WTC11 (cell line): Measurements from ENCODE around the gene PPP1R26. TPM values are rescaled to one million over a fixed set of nuclear protein-coding genes. Genes with fewer than 3 reads are reported as not detected.

Source experiments
- ATAC-seq: fragments of 200-7000 bp; cut with Tn5 transposase; 2 replicates; pipeline ENCODE4 v1.10.0; 2021; ENCODE audit warnings: mild to moderate bottlenecking, moderate library complexity
- CTCF ChIA-PET: fragments of 300-600 bp; sonication (Branson Sonifier 250); formaldehyde crosslinking; loops from one replicate; lab custom pipeline; 2021; ENCODE audit warnings: antibody characterized with exemption; lab: Charles Lee
- POLR2A ChIA-PET: fragments of 350-600 bp; sonication (Branson Sonifier 250); formaldehyde crosslinking; loops from one replicate; lab custom pipeline; 2021; ENCODE audit warnings: antibody characterized with exemption; lab: Charles Lee
- DNase-seq: peaks from one replicate; pipeline ENCODE4 v3.0.0; 2021; ENCODE audit warnings: low spot score
- H3K27ac Mint-ChIP-seq: 2 replicates; pipeline ENCODE4 v1.8.0; 2021; ENCODE audit warnings: mixed read lengths
- H3K27me3 Mint-ChIP-seq: 2 replicates; pipeline ENCODE4 v1.8.0; 2021; ENCODE audit warnings: low read depth, mild to moderate bottlenecking, moderate library complexity, mixed read lengths
- H3K36me3 Mint-ChIP-seq: 2 replicates; pipeline ENCODE4 v1.8.0; 2021; ENCODE audit warnings: mixed read lengths
- H3K4me1 Mint-ChIP-seq: 2 replicates; pipeline ENCODE4 v1.8.0; 2022; ENCODE audit warnings: mixed read lengths
- H3K4me3 Mint-ChIP-seq: 2 replicates; pipeline ENCODE4 v1.8.0; 2021; ENCODE audit warnings: mild to moderate bottlenecking, moderate library complexity, mixed read lengths
- H3K9me3 Mint-ChIP-seq: 2 replicates; pipeline ENCODE4 v1.8.0; 2021; ENCODE audit warnings: mixed read lengths
- ESRRA ChIP-seq: sonication (generic); formaldehyde crosslinking; IDR thresholded peaks from 2 replicates; pipeline ENCODE4 v1.8.1; 2022; ENCODE audit warnings: mild to moderate bottlenecking, missing genetic modification reagents, borderline replicate concordance
- GTF2I ChIP-seq: fragments of 250-450 bp; sonication (Bioruptor Pico); conservative IDR thresholded peaks from 2 replicates; pipeline ENCODE4 v1.4.0; 2021; ENCODE audit warnings: mild to moderate bottlenecking
- MXD4 ChIP-seq: fragments of 250-450 bp; sonication (Bioruptor Pico); IDR thresholded peaks from 2 replicates; pipeline ENCODE4 v1.8.0; 2021; ENCODE audit warnings: mild to moderate bottlenecking, moderate library complexity, borderline replicate concordance
- MYBL2 ChIP-seq: sonication (generic); formaldehyde crosslinking; IDR thresholded peaks from 2 replicates; pipeline ENCODE4 v1.8.1; 2023; ENCODE audit warnings: mild to moderate bottlenecking, moderate library complexity, missing genetic modification reagents
- NFYB ChIP-seq: sonication (generic); formaldehyde crosslinking; conservative IDR thresholded peaks from 2 replicates; pipeline ENCODE4 v1.8.0; 2022; ENCODE audit warnings: low read depth, missing genetic modification reagents
- SP1 ChIP-seq: sonication (generic); formaldehyde crosslinking; conservative IDR thresholded peaks from 2 replicates; pipeline ENCODE4 v1.8.1; 2022; ENCODE audit warnings: missing genetic modification reagents
- total RNA-seq: library from RNA; stranded (reverse); gene quantifications from 3 replicates; pipeline ENCODE4 v1.2.3, GENCODE V29; 2021
- TF ChIP-seq, protein P1 (sequence below): sonication (generic); formaldehyde crosslinking; IDR thresholded peaks from 2 replicates; pipeline ENCODE4 v1.8.1; 2023; ENCODE audit warnings: mild to moderate bottlenecking, missing genetic modification reagents
- TF ChIP-seq, protein P2 (sequence below): fragments of 250-450 bp; sonication (Bioruptor Pico); IDR thresholded peaks from 2 replicates; pipeline ENCODE4 v1.9.0; 2021; ENCODE audit warnings: mild to moderate bottlenecking, borderline replicate concordance
- TF ChIP-seq, protein P3 (sequence below): sonication (generic); formaldehyde crosslinking; IDR thresholded peaks from 2 replicates; pipeline ENCODE4 v1.8.0; 2022; ENCODE audit warnings: missing genetic modification reagents
- TF ChIP-seq, protein P4 (sequence below): sonication (generic); formaldehyde crosslinking; IDR thresholded peaks from 2 replicates; pipeline ENCODE4 v1.8.0; 2023; ENCODE audit warnings: missing genetic modification reagents, mild to moderate bottlenecking, borderline replicate concordance
- TF ChIP-seq, protein P5 (sequence below): sonication (generic); formaldehyde crosslinking; IDR thresholded peaks from 2 replicates; pipeline ENCODE4 v1.8.0; 2023; ENCODE audit warnings: missing genetic modification reagents
- TF ChIP-seq, protein P6 (sequence below): sonication (generic); formaldehyde crosslinking; IDR thresholded peaks from 2 replicates; pipeline ENCODE4 v1.8.1; 2023; ENCODE audit warnings: mild to moderate bottlenecking, moderate library complexity, missing genetic modification reagents
- TF ChIP-seq, protein P7 (sequence below): fragments of 250-450 bp; sonication (Bioruptor Pico); IDR thresholded peaks from 2 replicates; pipeline ENCODE4 v1.9.0; 2021; ENCODE audit warnings: moderate library complexity, mild to moderate bottlenecking, inconsistent platforms, borderline replicate concordance
- TF ChIP-seq, protein P8 (sequence below): fragments of 250-450 bp; sonication (Bioruptor Pico); IDR thresholded peaks from 2 replicates; pipeline ENCODE4 v1.8.0; 2021; ENCODE audit warnings: mild to moderate bottlenecking

Gene PPP1R26
- total RNA-seq, 1 experiment from 2014 or later: 44.4 TPM

DNA sequence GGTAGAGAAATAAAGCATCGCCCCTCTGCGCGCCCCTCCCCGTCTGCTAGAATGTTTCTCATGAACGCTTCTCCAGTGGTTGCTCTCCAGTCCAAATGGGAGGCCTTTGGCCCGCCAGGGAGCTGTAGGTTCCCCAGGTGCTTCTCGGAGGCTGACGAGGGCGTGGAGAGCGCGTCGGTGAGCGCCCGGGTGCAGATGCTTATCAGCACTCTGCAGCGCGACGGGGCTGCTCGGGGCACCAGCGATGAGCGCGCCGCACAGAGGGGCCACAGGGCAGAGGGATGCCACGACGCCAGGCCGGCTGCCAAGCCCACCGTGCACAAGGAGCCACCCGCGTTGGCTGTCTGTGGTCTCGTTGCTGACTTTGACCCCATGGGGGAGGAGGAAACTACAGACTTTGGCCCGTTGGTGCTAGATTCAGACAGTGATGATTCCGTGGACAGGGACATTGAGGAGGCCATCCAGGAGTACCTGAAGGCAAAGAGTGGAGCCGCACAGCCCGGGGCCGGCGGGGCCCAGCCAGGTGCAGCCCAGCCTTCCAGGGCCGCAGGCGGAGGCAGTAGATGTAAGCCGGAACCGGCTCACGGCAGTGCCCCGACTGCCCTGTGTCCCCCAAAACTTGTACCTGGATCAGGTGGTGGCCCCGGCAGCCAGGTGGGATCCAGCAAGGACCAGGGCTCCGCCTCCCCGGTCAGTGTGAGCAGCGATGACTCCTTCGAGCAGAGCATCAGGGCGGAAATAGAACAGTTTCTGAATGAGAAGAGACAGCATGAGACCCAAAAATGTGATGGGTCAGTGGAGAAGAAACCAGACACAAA is 5.1 kb downstream of the PPP1R26 start (continued):
- TF ChIP-seq, protein P1, sequence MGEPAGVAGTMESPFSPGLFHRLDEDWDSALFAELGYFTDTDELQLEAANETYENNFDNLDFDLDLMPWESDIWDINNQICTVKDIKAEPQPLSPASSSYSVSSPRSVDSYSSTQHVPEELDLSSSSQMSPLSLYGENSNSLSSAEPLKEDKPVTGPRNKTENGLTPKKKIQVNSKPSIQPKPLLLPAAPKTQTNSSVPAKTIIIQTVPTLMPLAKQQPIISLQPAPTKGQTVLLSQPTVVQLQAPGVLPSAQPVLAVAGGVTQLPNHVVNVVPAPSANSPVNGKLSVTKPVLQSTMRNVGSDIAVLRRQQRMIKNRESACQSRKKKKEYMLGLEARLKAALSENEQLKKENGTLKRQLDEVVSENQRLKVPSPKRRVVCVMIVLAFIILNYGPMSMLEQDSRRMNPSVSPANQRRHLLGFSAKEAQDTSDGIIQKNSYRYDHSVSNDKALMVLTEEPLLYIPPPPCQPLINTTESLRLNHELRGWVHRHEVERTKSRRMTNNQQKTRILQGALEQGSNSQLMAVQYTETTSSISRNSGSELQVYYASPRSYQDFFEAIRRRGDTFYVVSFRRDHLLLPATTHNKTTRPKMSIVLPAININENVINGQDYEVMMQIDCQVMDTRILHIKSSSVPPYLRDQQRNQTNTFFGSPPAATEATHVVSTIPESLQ (CRISPR knock-in tag): no peak
- TF ChIP-seq, protein P2, sequence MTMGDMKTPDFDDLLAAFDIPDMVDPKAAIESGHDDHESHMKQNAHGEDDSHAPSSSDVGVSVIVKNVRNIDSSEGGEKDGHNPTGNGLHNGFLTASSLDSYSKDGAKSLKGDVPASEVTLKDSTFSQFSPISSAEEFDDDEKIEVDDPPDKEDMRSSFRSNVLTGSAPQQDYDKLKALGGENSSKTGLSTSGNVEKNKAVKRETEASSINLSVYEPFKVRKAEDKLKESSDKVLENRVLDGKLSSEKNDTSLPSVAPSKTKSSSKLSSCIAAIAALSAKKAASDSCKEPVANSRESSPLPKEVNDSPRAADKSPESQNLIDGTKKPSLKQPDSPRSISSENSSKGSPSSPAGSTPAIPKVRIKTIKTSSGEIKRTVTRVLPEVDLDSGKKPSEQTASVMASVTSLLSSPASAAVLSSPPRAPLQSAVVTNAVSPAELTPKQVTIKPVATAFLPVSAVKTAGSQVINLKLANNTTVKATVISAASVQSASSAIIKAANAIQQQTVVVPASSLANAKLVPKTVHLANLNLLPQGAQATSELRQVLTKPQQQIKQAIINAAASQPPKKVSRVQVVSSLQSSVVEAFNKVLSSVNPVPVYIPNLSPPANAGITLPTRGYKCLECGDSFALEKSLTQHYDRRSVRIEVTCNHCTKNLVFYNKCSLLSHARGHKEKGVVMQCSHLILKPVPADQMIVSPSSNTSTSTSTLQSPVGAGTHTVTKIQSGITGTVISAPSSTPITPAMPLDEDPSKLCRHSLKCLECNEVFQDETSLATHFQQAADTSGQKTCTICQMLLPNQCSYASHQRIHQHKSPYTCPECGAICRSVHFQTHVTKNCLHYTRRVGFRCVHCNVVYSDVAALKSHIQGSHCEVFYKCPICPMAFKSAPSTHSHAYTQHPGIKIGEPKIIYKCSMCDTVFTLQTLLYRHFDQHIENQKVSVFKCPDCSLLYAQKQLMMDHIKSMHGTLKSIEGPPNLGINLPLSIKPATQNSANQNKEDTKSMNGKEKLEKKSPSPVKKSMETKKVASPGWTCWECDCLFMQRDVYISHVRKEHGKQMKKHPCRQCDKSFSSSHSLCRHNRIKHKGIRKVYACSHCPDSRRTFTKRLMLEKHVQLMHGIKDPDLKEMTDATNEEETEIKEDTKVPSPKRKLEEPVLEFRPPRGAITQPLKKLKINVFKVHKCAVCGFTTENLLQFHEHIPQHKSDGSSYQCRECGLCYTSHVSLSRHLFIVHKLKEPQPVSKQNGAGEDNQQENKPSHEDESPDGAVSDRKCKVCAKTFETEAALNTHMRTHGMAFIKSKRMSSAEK (CRISPR knock-in tag): no peak
- TF ChIP-seq SP1 (no peak), GTF2I (CRISPR knock-in tag) (no peak), NFYB (CRISPR knock-in tag) (no peak)
- TF ChIP-seq, protein P3, sequence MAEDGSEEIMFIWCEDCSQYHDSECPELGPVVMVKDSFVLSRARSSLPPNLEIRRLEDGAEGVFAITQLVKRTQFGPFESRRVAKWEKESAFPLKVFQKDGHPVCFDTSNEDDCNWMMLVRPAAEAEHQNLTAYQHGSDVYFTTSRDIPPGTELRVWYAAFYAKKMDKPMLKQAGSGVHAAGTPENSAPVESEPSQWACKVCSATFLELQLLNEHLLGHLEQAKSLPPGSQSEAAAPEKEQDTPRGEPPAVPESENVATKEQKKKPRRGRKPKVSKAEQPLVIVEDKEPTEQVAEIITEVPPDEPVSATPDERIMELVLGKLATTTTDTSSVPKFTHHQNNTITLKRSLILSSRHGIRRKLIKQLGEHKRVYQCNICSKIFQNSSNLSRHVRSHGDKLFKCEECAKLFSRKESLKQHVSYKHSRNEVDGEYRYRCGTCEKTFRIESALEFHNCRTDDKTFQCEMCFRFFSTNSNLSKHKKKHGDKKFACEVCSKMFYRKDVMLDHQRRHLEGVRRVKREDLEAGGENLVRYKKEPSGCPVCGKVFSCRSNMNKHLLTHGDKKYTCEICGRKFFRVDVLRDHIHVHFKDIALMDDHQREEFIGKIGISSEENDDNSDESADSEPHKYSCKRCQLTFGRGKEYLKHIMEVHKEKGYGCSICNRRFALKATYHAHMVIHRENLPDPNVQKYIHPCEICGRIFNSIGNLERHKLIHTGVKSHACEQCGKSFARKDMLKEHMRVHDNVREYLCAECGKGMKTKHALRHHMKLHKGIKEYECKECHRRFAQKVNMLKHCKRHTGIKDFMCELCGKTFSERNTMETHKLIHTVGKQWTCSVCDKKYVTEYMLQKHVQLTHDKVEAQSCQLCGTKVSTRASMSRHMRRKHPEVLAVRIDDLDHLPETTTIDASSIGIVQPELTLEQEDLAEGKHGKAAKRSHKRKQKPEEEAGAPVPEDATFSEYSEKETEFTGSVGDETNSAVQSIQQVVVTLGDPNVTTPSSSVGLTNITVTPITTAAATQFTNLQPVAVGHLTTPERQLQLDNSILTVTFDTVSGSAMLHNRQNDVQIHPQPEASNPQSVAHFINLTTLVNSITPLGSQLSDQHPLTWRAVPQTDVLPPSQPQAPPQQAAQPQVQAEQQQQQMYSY (CRISPR knock-in tag): no peak
- TF ChIP-seq, protein P4, sequence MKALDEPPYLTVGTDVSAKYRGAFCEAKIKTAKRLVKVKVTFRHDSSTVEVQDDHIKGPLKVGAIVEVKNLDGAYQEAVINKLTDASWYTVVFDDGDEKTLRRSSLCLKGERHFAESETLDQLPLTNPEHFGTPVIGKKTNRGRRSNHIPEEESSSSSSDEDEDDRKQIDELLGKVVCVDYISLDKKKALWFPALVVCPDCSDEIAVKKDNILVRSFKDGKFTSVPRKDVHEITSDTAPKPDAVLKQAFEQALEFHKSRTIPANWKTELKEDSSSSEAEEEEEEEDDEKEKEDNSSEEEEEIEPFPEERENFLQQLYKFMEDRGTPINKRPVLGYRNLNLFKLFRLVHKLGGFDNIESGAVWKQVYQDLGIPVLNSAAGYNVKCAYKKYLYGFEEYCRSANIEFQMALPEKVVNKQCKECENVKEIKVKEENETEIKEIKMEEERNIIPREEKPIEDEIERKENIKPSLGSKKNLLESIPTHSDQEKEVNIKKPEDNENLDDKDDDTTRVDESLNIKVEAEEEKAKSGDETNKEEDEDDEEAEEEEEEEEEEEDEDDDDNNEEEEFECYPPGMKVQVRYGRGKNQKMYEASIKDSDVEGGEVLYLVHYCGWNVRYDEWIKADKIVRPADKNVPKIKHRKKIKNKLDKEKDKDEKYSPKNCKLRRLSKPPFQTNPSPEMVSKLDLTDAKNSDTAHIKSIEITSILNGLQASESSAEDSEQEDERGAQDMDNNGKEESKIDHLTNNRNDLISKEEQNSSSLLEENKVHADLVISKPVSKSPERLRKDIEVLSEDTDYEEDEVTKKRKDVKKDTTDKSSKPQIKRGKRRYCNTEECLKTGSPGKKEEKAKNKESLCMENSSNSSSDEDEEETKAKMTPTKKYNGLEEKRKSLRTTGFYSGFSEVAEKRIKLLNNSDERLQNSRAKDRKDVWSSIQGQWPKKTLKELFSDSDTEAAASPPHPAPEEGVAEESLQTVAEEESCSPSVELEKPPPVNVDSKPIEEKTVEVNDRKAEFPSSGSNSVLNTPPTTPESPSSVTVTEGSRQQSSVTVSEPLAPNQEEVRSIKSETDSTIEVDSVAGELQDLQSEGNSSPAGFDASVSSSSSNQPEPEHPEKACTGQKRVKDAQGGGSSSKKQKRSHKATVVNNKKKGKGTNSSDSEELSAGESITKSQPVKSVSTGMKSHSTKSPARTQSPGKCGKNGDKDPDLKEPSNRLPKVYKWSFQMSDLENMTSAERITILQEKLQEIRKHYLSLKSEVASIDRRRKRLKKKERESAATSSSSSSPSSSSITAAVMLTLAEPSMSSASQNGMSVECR (CRISPR knock-in tag): no peak

DNA sequence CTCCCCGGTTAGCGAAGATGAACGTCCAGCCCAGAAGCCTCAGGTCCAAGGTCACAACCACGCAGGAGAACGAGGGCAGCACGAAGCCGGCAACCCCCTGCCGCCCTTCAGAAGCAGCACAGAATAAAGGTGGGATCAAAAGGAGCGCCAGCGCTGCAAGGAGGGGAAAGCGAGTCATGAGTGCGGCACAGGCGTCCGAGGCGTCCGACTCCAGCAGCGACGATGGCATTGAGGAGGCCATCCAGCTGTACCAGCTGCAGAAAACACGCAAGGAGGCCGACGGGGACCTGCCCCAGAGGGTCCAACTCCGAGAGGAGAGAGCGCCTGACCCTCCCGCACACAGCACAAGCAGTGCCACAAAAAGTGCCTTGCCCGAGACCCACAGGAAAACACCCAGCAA is 5.8 kb downstream of the PPP1R26 start:
- POLR2A ChIA-PET: no interaction called here
- H3K36me3 Mint-ChIP-seq: peaks cover 37% of the 10 kb centered on the region
- ATAC-seq (no peak), DNase-seq (no peak)
- H3K4me3 Mint-ChIP-seq: no peak overlapping the region
- H3K27me3 Mint-ChIP-seq: no peaks in the 10 kb centered on the region
- CTCF ChIA-PET: interaction anchor here (1.1 kb wide), 1 partner anchor 14 kb away, joined by 3 read pairs; no protein-coding TSS in a partner anchor
- H3K9me3 Mint-ChIP-seq: no peaks in the 10 kb centered on the region
- H3K4me1 Mint-ChIP-seq: peaks cover 8% of the 10 kb centered on the region; the same call in 1 of the 2 replicates
- H3K27ac Mint-ChIP-seq: no peak overlapping the region
- TF ChIP-seq, protein P5, sequence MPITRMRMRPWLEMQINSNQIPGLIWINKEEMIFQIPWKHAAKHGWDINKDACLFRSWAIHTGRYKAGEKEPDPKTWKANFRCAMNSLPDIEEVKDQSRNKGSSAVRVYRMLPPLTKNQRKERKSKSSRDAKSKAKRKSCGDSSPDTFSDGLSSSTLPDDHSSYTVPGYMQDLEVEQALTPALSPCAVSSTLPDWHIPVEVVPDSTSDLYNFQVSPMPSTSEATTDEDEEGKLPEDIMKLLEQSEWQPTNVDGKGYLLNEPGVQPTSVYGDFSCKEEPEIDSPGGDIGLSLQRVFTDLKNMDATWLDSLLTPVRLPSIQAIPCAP (CRISPR knock-in tag): no peak
- TF ChIP-seq MYBL2 (CRISPR knock-in tag): no peak
- no peak for TF ChIP-seq ESRRA (CRISPR knock-in tag)
- TF ChIP-seq, protein P6, sequence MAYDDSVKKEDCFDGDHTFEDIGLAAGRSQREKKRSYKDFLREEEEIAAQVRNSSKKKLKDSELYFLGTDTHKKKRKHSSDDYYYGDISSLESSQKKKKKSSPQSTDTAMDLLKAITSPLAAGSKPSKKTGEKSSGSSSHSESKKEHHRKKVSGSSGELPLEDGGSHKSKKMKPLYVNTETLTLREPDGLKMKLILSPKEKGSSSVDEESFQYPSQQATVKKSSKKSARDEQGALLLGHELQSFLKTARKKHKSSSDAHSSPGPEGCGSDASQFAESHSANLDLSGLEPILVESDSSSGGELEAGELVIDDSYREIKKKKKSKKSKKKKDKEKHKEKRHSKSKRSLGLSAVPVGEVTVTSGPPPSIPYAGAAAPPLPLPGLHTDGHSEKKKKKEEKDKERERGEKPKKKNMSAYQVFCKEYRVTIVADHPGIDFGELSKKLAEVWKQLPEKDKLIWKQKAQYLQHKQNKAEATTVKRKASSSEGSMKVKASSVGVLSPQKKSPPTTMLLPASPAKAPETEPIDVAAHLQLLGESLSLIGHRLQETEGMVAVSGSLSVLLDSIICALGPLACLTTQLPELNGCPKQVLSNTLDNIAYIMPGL (CRISPR knock-in tag): no peak
- TF ChIP-seq, protein P7, sequence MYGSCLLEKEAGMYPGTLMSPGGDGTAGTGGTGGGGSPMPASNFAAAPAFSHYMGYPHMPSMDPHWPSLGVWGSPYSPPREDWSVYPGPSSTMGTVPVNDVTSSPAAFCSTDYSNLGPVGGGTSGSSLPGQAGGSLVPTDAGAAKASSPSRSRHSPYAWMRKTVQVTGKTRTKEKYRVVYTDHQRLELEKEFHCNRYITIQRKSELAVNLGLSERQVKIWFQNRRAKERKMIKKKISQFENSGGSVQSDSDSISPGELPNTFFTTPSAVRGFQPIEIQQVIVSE (CRISPR knock-in tag): no peak
- no peak for TF ChIP-seq MXD4
- TF ChIP-seq, protein P8, sequence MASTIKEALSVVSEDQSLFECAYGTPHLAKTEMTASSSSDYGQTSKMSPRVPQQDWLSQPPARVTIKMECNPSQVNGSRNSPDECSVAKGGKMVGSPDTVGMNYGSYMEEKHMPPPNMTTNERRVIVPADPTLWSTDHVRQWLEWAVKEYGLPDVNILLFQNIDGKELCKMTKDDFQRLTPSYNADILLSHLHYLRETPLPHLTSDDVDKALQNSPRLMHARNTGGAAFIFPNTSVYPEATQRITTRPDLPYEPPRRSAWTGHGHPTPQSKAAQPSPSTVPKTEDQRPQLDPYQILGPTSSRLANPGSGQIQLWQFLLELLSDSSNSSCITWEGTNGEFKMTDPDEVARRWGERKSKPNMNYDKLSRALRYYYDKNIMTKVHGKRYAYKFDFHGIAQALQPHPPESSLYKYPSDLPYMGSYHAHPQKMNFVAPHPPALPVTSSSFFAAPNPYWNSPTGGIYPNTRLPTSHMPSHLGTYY (CRISPR knock-in tag): no peak
